SK-MEL-5 (cell line): ENCODE data around the gene PPP1R18. TPM values are rescaled to one million over a fixed set of nuclear protein-coding genes. Genes with fewer than 3 reads are reported as not detected.
"Not testable (repeated sequence)": the region's sequence is repeated elsewhere in the genome, so short reads cannot be mapped to it uniquely, and the experiment has no call there.

Experiments
- DNase-seq: peaks from one replicate; pipeline ENCODE4 v3.0.0-alpha.2; 2016; ENCODE audit warnings: low read depth, low spot score
- in situ Hi-C: cut with HindIII; loops from 2 replicates; pipeline ENCODE4 v1.10.0; 2016; ENCODE audit warnings: low sequenced_read_pairs, high pct_unique_total_duplicates, low pct_unique_long_range_greater_than_20kb
- polyA plus RNA-seq, 2 experiments: library from polyadenylated mRNA; depleted of rRNA; stranded (reverse); fragments of >200 nt; gene quantifications; 2 replicates each; pipeline ENCODE4 v1.2.3, GENCODE V29; 2015
- total RNA-seq: library from RNA; depleted of rRNA; stranded (reverse); fragments of >200 nt; shearing (Covaris generic); gene quantifications from 2 replicates; pipeline ENCODE4 v1.2.3, GENCODE V29; 2014; rRNA removed

Gene PPP1R18, protein sequence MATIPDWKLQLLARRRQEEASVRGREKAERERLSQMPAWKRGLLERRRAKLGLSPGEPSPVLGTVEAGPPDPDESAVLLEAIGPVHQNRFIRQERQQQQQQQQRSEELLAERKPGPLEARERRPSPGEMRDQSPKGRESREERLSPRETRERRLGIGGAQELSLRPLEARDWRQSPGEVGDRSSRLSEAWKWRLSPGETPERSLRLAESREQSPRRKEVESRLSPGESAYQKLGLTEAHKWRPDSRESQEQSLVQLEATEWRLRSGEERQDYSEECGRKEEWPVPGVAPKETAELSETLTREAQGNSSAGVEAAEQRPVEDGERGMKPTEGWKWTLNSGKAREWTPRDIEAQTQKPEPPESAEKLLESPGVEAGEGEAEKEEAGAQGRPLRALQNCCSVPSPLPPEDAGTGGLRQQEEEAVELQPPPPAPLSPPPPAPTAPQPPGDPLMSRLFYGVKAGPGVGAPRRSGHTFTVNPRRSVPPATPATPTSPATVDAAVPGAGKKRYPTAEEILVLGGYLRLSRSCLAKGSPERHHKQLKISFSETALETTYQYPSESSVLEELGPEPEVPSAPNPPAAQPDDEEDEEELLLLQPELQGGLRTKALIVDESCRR
- 15.5 and 18.5 TPM in 2 replicates for total RNA-seq
- polyA plus RNA-seq (2015; cell fraction: cytosol; rRNA removed), result 36.6 and 40.1 TPM in 2 replicates
- polyA plus RNA-seq (2015; cell fraction: nucleus; rRNA removed), result 12.4 and 20.4 TPM in 2 replicates

DNA sequence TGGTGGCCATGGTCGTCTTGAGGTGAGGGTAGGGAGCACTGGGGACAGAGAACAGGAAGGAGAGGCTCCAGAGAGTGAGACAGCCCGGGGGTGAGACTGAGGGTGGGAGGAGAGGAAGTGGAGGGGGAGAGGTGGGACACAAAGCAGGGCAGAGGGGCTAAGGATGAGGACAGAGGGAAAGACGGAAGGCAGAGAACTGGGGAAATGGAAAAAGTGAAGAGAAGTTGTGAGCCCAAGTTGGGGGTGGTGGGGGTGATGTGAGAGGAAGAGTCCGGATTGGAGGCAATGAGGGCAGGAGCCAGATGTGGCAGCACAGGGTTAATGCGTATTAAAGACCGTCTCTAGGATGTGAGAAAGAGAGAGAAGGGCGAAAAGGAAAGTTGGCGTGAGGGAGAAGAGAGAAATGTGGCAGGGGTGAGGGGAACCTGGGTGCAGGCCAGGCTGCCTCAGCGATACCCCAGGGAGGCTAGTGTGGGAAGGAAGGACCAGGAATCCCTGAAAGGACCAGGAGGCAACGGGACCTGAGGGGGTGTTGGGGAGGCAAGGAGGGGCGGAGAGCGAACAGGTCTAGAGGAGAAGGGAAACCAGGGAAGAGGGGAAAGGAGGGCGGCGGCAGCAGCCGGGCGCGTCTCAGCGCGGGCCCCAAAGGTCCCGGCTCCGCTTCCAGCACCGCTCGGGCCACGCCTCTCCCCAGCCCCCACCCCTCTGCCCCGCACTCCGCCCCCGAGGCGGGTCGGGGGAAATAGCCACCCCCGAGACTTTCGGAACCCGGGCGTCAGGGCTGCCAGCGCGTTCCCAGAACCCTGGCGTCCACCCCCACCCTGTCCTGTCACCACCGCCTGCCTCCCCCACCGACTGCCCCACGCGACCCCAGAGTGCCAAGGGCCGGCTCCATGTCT is at the start of gene PPP1R18:
Gene PPP1R18, minus strand, starts transcription at position 637 of the 899 bp plus-strand sequence. Its CDS starts 627 bp downstream, at position 10.
- in situ Hi-C loops, result no loop called here
- DNase-seq, result no peak

DNA sequence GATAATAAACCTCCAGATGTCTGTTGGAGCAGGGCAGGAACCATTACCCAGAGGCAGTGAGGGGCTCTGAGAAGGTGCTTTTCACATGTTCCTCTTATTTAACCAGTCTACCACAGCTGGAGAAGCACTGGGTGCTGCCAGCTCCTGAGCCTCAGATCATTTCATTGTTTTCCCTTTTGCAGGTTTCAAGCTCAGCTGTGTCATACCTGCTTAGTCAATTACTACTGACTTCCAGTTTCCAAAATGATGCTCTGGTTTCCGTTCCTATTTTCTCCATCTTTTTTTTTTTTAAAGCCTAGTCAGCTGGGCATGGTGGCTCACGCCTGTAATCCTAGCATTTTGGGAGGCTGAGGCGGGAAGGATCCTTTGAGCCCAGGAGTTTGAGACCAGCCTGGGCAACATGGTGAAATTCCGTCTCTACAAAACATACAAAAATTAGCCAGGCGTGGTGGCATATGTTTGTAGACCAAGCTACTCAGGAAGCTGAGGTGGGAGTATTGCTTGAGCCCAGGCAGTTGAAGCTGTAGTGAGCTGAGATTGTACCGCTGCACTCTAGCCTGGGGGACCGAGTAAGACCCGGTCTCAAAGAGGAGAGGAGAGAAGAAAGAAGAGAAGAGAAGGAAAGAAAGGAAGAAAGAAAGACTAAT is 49.3 kb upstream of the PPP1R18 start:
- in situ Hi-C loops, result no loop called here
- DNase-seq, result no peak

DNA sequence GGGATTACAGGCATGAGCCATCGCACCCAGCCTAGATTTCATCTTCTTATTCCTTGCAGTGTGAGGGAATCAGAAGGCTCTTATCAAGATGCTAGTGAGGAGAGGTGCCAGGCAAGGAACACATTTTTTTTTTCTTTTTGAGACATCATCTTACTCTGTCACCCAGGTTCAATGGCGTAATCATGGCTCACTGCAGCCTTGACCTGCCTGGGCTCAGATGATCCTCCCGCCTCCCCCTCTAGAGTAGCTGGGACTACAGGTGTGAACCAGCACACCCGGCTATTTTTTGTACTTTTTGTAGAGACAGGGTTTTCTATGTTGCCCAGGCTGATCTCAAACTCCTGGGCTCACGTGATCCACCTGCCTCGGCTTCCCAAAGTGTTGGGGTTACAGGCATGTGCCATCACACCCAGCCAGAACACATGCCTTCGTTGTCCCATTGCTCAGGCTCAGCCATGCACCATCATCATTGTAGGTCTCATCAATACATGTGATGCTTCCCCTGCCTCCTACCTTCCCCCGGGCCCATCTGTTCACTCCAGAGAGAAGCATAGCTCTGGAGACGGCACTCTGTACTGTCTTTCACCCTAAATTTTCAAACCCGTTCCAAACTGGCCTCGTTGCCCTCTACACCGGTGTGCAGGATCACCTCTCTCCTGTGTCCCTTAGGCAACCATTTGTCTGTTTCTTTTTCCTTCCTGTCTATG is 45.9 kb upstream of the PPP1R18 start:
- in situ Hi-C loops, result no loop called here
- no peak for DNase-seq

DNA sequence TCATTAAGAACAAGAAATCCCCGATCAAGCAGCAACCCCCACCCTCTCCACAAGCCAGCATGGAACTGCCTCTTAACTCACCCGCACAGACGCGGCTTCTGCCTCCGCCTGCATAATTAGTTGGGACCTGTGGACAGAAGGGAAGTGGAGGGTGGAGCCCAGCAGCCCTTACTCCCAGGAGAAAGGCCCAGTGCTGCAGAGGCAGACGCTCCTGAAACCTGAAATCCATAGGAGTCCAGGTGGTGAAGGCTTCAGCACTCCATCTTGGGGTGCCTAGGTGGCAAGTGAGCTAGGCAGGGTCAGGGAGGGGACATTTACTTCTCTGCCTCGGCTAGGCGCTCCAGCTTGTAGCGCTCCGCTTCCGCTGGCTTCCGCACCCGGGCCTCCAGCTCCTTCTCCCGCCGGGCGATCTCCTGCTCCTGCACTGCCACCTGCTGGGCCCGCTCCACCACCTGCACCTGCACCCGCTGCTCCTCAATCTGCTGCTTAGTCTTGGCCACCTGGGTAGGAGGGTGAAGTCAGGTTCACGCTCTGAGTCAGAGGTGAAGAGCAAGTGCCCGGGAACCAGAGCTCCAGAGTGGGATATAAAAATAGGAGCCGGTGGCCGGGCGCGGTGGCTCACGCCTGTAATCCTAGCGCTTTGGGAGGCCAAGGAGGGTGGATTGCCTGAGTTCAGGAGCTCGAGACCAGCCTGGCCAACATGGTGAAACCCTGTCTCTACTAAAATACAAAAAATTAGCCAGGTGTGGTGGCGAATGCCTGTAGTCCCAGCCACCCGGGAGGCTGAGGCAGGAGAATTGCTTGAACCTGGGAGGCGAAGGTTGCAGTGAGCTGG is 44.4 kb upstream of the PPP1R18 start:
- DNase-seq, result no peak
- in situ Hi-C loops, result no loop called here

DNA sequence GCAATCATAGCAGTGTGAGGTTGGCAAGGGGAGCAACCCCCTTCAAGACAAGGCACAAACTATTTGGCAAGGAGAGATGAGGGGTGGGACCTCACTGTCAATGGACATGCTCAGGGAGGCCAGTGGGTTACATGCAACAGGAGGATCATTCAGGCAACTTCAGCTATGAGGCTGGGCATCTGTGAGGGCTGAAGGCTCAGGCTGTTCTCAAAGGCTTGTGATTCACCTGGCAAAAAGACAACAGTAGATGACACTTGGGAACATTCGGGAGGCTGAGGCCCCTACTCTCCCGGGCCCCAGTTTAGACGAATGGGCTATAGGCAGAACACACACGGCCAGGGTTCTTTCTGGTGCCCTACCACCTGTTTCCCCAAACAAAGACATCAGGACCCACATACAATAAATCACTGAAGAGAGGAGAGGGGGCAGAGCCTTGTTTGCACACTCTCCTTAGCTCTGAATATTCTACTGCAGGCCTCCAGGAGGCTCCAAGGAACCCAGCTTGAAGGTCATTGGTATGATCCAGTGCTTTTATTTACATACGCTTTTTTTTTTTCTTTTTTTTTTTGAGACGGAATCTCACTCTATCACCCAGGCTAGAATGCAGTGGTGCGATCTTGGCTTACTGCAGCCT is 41.6 kb upstream of the PPP1R18 start:
- DNase-seq, result peak; percentile 63
- in situ Hi-C loops, result no loop called here

DNA sequence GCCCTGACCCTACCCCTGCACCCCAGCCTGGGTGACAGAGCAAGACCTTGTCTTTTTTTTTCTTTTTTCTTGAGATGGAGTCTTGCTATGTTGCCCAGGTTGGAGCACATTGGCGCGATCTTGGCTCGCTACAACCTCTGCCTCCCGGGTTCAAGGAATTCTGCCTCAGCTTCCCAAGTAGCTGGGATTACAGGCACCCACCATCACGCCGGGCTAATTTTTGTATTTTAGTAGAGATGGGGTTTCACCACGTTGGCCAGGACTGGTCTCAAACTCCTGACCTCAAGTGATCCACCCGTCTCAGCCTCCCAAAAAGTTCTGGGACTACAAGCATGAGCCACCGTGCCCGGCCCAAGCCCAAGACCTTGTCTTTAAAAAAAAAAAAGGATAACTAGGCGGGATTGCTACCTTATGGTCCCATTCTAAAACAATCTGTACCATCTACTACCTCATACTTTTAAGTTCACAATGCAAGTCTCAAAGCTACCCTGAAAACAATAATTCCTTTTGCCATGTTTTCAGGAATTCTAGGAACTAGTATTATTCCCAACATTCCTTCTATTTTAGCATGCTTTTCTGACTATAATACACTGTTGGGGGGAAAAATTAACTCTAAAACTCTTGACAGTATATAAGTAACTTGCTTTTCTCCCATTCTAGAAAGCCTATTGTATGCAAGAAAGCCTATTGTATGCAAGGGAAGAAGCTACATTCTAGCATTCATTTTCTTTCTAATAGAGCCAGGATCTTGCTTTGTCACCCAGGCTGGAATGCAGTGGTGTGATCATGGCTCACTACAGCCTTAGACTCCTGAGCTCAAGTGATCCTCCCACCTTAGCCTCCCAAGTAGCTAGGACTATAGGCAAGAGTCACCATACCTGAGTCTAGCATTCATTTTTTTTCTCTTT is 40.3 kb upstream of the PPP1R18 start:
- in situ Hi-C loops, result no loop called here
- DNase-seq, result no peak

DNA sequence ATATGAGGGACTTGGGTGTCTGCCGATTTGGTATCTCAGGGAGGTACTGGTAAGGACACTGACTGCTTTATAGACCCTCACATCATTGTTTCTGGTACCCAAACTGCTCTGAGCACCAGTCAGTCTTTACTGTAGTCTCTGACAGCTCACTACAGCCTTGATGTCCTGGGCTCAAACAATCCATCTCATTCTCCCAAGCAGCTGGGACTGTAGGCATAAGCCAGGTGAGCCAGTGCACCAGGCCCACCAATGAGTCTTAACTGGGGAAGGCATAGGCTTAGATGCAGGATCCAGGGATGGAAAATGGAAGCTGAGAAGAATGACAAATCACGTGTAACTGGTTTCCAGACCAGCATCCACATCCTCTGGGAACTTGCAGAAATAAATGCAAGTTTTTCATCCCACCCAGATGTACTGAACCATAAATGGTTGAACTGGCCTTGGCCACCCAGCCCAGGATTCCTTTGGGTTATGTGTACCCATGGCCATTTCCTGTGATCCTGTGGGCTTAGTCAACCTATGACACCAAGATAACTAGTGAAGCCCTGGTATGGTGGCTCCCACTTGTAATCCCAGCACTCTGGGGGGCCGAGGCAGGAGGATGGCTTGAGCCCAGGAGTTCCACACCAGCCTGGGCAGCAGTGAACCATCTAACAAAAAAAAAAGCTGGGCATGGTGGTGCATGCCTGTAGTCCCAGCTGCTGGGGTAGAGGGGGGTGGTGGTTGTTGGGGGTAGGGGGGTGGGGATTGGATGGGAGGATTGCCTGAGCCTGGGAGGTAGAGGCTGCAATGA is 39.5 kb upstream of the PPP1R18 start:
- DNase-seq, result no peak
- in situ Hi-C loops, result no loop called here

DNA sequence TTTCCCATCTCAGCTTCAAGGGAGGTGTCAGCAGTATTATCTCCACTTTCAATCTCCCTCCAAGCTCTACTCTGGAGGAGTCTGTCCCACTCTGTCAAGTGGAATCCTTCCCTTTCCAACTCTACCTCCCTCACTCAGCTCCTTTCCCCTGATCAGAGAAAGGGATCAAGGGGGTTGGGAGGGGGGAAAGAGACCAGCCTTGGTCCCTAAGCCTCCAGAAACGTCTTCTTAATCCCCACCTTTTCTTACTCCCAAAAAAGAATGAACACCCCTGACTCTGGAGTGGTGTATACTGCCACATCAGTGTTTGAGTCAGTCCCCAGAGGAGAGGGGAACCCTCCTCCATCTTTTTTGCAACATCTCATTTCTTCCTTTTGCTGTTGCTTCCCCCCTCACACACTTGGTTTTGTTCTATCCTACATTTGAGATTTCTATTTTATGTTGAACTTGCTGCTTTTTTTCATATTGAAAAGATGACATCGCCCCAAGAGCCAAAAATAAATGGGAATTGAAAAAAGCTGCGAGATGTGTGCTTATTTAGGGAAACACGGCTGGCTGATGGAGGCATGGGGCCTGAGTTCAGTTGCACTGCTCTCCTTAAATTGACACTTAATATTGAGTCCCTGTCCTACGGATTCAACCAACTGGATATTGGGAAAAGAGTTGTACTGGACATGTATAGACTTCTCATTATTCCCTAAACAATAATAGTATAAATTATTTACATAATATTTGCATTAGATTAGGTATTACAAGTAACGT is 38.6 kb upstream of the PPP1R18 start:
- in situ Hi-C loops, result no loop called here
- no peak for DNase-seq

DNA sequence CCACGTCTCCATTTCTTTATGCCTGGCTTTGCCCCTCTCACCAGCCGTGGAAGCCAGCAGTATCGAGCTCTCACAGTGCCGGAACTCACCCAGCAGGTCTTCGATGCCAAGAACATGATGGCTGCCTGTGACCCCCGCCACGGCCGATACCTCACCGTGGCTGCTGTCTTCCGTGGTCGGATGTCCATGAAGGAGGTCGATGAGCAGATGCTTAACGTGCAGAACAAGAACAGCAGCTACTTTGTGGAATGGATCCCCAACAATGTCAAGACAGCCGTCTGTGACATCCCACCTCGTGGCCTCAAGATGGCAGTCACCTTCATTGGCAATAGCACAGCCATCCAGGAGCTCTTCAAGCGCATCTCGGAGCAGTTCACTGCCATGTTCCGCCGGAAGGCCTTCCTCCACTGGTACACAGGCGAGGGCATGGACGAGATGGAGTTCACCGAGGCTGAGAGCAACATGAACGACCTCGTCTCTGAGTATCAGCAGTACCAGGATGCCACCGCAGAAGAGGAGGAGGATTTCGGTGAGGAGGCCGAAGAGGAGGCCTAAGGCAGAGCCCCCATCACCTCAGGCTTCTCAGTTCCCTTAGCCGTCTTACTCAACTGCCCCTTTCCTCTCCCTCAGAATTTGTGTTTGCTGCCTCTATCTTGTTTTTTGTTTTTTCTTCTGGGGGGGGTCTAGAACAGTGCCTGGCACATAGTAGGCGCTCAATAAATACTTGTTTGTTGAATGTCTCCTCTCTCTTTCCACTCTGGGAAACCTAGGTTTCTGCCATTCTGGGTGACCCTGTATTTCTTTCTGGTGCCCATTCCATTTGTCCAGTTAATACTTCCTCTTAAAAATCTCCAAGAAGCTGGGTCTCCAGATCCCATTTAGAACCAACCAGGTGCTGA is 37.6 kb upstream of the PPP1R18 start:
- DNase-seq, in situ Hi-C loops: not testable (repeated sequence)

DNA sequence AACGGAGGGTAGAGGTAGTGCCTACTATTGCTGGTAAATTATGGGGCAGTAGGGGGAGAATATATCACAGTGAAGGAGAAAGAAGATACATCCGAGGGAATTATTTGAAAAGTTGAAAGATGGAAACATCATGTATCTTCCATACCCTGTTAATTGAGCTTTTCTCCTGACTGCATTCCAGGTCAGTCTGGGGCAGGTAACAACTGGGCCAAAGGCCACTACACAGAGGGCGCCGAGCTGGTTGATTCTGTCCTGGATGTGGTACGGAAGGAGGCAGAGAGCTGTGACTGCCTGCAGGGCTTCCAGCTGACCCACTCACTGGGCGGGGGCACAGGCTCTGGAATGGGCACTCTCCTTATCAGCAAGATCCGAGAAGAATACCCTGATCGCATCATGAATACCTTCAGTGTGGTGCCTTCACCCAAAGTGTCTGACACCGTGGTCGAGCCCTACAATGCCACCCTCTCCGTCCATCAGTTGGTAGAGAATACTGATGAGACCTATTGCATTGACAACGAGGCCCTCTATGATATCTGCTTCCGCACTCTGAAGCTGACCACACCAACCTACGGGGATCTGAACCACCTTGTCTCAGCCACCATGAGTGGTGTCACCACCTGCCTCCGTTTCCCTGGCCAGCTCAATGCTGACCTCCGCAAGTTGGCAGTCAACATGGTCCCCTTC is 36.9 kb upstream of the PPP1R18 start:
- in situ Hi-C loops, DNase-seq: not testable (repeated sequence)

DNA sequence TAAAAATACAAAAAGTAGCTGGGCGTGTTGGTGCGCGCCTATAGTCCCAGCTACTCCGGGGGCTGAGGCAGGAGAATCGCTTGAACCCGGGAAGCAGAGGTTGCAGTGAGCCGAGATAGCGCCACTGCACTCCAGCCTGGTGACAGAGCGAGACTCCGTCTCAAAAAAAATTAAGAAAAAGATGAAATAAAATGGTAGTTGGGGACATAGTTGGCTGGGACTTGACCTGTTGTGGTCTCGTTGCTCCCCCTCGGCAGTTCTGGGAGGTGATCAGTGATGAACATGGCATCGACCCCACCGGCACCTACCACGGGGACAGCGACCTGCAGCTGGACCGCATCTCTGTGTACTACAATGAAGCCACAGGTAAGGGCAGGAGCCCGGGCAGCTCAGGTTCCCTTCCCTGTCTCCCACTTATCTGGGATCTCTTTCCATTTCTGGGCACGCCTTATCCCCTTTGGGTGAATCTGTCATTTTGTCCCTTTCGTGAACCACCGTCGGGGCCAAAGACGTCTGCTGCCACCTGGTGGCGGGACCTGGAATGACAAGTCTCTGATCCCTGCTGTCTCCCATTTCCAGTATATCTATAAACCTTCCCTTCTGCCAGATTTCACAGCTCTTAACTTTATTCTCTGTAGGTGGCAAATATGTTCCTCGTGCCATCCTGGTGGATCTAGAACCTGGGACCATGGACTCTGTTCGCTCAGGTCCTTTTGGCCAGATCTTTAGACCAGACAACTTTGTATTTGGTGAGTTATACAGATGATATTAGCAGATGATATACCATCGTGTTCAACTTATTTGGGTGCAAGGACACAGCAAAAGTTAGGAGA is 36.1 kb upstream of the PPP1R18 start:
- DNase-seq, result peak; percentile 74
- in situ Hi-C loops, result no loop called here

DNA sequence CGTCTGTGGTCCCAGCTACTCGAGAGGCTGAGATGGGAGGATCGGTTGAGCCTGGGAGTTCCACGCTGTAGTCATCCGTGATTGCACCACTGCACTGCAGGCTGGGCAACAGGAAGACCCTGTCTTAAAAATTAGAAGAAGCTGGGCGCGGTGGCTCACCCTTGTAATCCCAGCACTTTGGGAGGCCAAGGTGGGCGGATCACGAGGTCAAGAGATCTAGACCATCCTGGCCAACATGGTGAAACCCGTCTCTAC is 35.5 kb upstream of the PPP1R18 start:
- DNase-seq, in situ Hi-C loops: not testable (repeated sequence)
